Measurements from ENCODE around the gene ZBTB40. TPM values are rescaled to one million over a fixed set of nuclear protein-coding genes. Genes with fewer than 3 reads are reported as not detected.
A peak's percentile ranks its signal among the peaks of the same experiment; 100 is the strongest.

Gene ZBTB40
- total RNA-seq, 4 donors from 2014 or later: 25.7 to 38.0 (median 32.5) TPM

DNA sequence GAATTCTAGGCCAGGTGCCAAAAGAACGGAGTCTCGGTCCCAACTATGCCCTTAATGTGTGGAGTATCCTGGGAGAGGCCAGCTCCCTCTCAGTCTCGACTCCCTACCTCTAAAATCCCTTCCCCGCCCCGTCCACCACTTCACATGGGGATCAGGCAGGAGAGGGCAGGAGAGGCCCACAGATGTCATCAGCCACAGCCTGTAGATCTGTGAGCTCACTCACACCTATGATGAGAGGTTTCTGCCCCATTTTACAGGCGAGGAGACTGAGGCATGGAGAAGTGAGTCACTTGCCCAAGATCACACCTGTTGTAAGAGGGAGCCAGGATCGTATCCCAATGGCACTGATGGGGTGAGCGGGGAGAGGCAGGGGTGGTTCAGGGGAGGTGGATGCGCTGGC is 91.2 kb downstream of the ZBTB40 start:
- Histone ChIP-seq H3K4me3 (no peak overlapping the region), H3K4me1 (no peaks in the 10 kb centered on the region), H3K27me3 (no peaks in the 10 kb centered on the region), H3K27ac (no peak overlapping the region), H3K9me3 (no peaks in the 10 kb centered on the region), H3K36me3 (no peaks in the 10 kb centered on the region)
- no peak for DNase-seq
- TF ChIP-seq, protein P1, sequence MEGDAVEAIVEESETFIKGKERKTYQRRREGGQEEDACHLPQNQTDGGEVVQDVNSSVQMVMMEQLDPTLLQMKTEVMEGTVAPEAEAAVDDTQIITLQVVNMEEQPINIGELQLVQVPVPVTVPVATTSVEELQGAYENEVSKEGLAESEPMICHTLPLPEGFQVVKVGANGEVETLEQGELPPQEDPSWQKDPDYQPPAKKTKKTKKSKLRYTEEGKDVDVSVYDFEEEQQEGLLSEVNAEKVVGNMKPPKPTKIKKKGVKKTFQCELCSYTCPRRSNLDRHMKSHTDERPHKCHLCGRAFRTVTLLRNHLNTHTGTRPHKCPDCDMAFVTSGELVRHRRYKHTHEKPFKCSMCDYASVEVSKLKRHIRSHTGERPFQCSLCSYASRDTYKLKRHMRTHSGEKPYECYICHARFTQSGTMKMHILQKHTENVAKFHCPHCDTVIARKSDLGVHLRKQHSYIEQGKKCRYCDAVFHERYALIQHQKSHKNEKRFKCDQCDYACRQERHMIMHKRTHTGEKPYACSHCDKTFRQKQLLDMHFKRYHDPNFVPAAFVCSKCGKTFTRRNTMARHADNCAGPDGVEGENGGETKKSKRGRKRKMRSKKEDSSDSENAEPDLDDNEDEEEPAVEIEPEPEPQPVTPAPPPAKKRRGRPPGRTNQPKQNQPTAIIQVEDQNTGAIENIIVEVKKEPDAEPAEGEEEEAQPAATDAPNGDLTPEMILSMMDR (IDR thresholded peaks at IDR 0.05): peak in 3 of 6 experiments; percentile 19 to 32 (median 26)
- TF ChIP-seq POLR2A (IDR thresholded peaks at IDR 0.05): no peak

DNA sequence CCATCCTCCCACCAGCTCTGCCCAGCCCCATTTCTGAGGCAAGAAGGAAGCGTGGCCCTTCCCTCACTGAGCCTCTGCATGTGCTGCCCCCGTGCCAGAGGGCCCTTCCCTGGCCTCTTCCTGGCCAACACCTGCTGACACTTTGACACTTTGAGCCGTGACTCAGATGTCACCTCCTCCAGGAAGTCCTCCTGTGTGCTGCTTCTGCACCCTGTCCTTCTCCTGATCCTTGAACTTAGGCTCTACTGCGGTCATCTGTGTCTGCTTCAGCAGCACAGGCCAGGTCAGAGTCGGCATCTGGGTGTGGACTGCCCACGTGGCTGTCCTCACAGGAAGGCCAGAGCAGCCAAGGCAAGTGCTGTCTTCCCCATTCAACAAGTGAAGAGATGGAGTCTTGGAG is 92.0 kb downstream of the ZBTB40 start:
- H3K9me3 ChIP-seq: no peaks in the 10 kb centered on the region
- peak in 2 of 3 donors; percentile 63 to 68 for DNase-seq
- H3K27ac ChIP-seq: no peak overlapping the region
- H3K27me3 ChIP-seq: no peaks in the 10 kb centered on the region
- no peaks in the 10 kb centered on the region for H3K36me3 ChIP-seq
- H3K4me1 ChIP-seq: no peaks in the 10 kb centered on the region
- TF ChIP-seq, protein P1 (IDR thresholded peaks at IDR 0.05): no peak
- no peak for TF ChIP-seq POLR2A (IDR thresholded peaks at IDR 0.05)
- no peak overlapping the region for H3K4me3 ChIP-seq

DNA sequence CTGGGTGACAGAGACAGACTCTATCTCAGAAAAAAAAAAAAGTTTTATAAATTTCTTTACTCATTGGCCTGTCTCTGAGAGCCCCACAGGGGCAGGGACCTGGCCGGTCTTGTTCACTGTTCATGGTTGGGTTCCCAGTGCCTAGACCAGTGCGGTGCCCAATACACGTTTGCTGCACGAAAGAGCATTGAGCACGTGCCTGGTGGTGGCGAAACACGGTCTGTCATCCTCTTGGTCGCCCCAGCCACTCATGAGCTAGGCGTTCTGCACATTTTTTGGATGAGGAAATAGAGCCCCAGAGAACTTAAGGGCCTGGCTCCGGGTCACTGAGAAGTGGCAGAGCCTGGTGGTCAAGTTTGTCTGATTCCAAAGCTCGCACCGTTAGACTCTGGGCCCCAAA is 93.0 kb downstream of the ZBTB40 start:
- Histone ChIP-seq H3K36me3 (no peaks in the 10 kb centered on the region), H3K27me3 (no peaks in the 10 kb centered on the region), H3K4me3 (no peak overlapping the region), H3K9me3 (no peaks in the 10 kb centered on the region), H3K27ac (no peak overlapping the region), H3K4me1 (no peaks in the 10 kb centered on the region)
- no peak for DNase-seq
- TF ChIP-seq, protein P1 (IDR thresholded peaks at IDR 0.05): no peak
- no peak for TF ChIP-seq POLR2A (IDR thresholded peaks at IDR 0.05)

DNA sequence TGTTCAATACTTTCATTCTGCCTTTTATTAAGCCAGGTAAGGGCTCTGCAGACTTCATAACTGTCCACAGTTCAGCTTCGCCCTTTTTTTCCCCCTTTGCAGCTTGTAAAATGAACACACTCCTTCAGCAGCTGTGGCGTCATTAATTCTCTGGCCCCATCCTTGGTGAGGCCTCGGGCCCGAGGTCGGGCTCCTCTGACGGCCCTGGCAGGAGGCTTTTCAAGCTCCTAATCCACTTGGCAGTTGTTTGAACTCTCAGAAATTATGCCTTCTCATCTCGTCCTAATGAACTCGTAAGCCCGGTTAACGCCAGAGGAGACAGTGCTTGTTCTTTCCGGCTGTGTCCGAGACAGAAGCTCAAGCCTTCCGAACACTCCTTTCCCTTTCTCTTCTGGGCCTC is 93.5 kb downstream of the ZBTB40 start:
- DNase-seq: no peak
- H3K27me3 ChIP-seq: no peaks in the 10 kb centered on the region
- no peak overlapping the region for H3K27ac ChIP-seq
- TF ChIP-seq, protein P1 (IDR thresholded peaks at IDR 0.05): no peak
- no peak for TF ChIP-seq POLR2A (IDR thresholded peaks at IDR 0.05)
- no peaks in the 10 kb centered on the region for H3K4me1 ChIP-seq
- H3K4me3 ChIP-seq: no peak overlapping the region
- no peaks in the 10 kb centered on the region for H3K9me3 ChIP-seq
- no peaks in the 10 kb centered on the region for H3K36me3 ChIP-seq

DNA sequence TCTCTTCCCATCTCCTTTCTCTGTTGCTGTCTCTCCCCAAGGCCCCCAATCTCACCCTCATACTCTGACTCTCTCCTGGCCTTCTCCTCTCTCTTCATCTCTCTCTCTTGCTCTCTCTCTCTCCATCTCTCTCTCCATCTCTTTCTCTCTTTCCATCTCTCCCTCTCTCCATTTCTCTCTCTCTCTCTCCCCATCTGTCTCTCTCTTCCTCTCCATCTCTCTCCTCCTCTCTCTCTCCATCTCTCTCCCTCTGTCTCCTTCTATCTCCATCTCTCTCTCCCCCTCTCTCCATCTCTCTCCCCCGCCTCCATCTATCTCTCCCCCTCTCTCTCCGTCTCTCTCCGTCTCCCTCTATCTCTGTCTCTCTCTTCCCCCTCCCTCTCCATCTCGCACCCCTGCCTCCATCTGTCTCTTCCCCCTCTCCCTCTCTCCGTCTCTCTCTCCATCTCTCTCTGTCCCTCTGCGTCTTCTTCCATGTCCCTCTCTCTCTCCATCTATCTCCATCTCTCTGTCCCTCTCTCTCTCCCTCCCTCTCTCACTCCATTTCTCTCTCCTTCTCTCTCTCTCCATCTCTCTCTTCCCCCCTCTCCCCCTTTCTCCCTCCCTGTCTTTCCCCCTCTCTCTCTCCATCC is 95.7 kb downstream of the ZBTB40 start:
- TF ChIP-seq POLR2A (IDR thresholded peaks at IDR 0.05): no peak
- TF ChIP-seq, protein P1 (IDR thresholded peaks at IDR 0.05): no peak
- Histone ChIP-seq H3K4me3 (no peak overlapping the region), H3K9me3 (no peaks in the 10 kb centered on the region), H3K27me3 (no peaks in the 10 kb centered on the region), H3K36me3 (no peaks in the 10 kb centered on the region), H3K27ac (no peak overlapping the region), H3K4me1 (no peaks in the 10 kb centered on the region)
- DNase-seq: no peak

Measured in Peyer's patch (tissue), 4 donors.